GM20000 (cell line): ENCODE results near the gene GRAMD1B.

Source experiments
- DNase-seq: peaks from one replicate; pipeline ENCODE4 v3.0.0; 2012; ENCODE audit warnings: low spot score
- CTCF ChIP-seq: IDR thresholded peaks from 2 replicates; pipeline ENCODE4 v1.5.1; 2012; ENCODE audit warnings: mild to moderate bottlenecking, control low read depth; ENCODE audit errors: extremely low read depth, missing control alignments

The GRAMD1B gene

GRCh38 chr11:123587044-123587443, 157.0 kb downstream of the GRAMD1B start:
- no peak for TF ChIP-seq CTCF
- no peak for DNase-seq

- no peak for DNase-seq
- no peak for TF ChIP-seq CTCF
Measured at GRCh38 chr11:123587559-123587958, 157.5 kb downstream of the GRAMD1B start.

GRCh38 chr11:123588117-123588863, 158.2 kb downstream of the GRAMD1B start:
- DNase-seq: no peak
- TF ChIP-seq CTCF: no peak

GRCh38 chr11:123588864-123589262, 158.8 kb downstream of the GRAMD1B start:
- TF ChIP-seq CTCF: no peak

GRCh38 chr11:123590296-123590912, 160.3 kb downstream of the GRAMD1B start:
- TF ChIP-seq CTCF: no peak
- DNase-seq: no peak

More at GRCh38 chr11:123588864-123589262, 158.8 kb downstream of the GRAMD1B start:
- no peak for DNase-seq

- no peak for TF ChIP-seq CTCF
- DNase-seq: no peak
Measured at GRCh38 chr11:123593570-123593969, 163.5 kb downstream of the GRAMD1B start.

GRCh38 chr11:123594188-123594901, 164.3 kb downstream of the GRAMD1B start:
- no peak for DNase-seq
- no peak for TF ChIP-seq CTCF
